SK-N-MC (cell line): ENCODE data around the gene DAPK1.

Experiments used
- DNase-seq: peaks from one replicate; pipeline ENCODE4 v3.0.0-alpha.2; 2011; ENCODE audit warnings: low read depth, low spot score
- H3K27ac ChIP-seq: fragments of 200-600 bp; sonication (generic); 2 replicates; pipeline ENCODE4 v1.5.1; 2016; ENCODE audit warnings: mixed run types
- H3K36me3 ChIP-seq: fragments of 200-600 bp; sonication (generic); 2 replicates; pipeline ENCODE4 v1.6.1; 2017; ENCODE audit warnings: antibody characterized with exemption, low read length, mixed read lengths; ENCODE audit not compliant: insufficient read depth
- H3K4me3 ChIP-seq: fragments of 200-600 bp; sonication (generic); 2 replicates; pipeline ENCODE4 v1.5.1; 2016
- H3K9ac ChIP-seq: fragments of 200-600 bp; sonication (generic); 2 replicates; pipeline ENCODE4 v1.8.0; 2017; ENCODE audit warnings: mixed run types, mixed read lengths; ENCODE audit not compliant: insufficient read length
- H3K9me3 ChIP-seq: fragments of 200-600 bp; sonication (generic); 2 replicates; pipeline ENCODE4 v1.6.1; 2017; ENCODE audit warnings: low read depth, mild to moderate bottlenecking, antibody characterized with exemption, low read length, moderate library complexity, mixed read lengths
- EZH2 ChIP-seq: fragments of 200-600 bp; sonication (generic); IDR thresholded peaks from one replicate; pipeline ENCODE4 v1.6.1; 2017; ENCODE audit warnings: antibody characterized with exemption
- FOXP2 ChIP-seq: optimal IDR thresholded peaks from 2 replicates; pipeline ENCODE3; 2011; ENCODE audit warnings: mild to moderate bottlenecking, moderate library complexity; ENCODE audit not compliant: insufficient read depth; ENCODE audit errors: extremely low read length, control extremely low read depth
- POLR2AphosphoS5 ChIP-seq: IDR thresholded peaks from 2 replicates; pipeline ENCODE4 v1.6.1; 2012; ENCODE audit warnings: mild to moderate bottlenecking, low read depth, low read length, borderline replicate concordance

DAPK1 gene

DNA sequence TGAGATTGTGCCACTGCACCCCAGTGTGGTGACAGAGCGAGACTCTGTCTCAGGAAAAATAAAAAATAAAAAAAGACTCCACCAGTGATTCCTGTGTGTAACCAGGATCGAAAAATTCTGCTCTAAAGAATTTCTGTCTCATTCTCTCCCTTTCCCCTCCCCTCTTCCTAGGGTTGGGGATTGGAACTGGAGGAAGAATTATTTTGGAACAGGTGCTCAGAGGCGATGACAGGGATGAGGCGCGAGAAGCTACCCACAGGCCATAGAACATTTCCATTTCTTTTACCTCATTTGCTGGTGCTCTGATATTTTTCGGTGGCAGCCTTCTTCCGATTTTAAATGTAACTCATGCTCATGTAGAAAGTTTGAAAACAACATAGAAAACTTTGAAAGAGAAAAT is 80.1 kb downstream of the DAPK1 start:
- Histone ChIP-seq H3K9me3 (no peaks in the 10 kb centered on the region), H3K4me3 (no peak overlapping the region), H3K27ac (no peak overlapping the region), H3K36me3 (peaks cover 7% of the 10 kb centered on the region; the same call in 1 of the 2 replicates), H3K9ac (no peak overlapping the region)
- no peak for DNase-seq
- TF ChIP-seq EZH2 (no peak), POLR2AphosphoS5 (no peak), FOXP2 (no peak)

DNA sequence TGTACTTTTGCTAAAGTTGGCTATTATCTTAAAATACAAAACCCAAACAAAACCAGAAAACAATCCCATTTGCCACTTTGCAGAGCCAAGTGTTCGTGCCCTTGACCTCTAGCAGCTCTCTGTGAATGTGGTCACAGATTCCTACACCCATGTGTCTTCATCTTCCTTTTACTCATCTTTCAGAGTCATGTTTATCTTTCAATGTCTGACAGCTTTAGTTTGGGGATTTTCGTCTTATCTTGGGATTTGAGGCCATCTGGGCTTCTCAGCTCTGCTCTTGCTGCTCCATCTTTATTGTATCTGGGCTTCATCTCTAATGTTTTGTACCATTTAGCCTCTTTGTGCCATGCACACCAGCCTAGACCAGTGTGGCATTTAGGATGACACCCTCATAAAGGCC is 81.0 kb downstream of the DAPK1 start:
- DNase-seq, result no peak
- H3K9ac ChIP-seq, result no peak overlapping the region
- no peak overlapping the region for H3K4me3 ChIP-seq
- no peak overlapping the region for H3K27ac ChIP-seq
- no peak for TF ChIP-seq POLR2AphosphoS5
- no peak for TF ChIP-seq FOXP2
- TF ChIP-seq EZH2, result no peak
- 0 out of 2 replicates have a peak, but pooled peaks cover 3% of the 10 kb centered on the region for H3K36me3 ChIP-seq
- H3K9me3 ChIP-seq, result no peaks in the 10 kb centered on the region

DNA sequence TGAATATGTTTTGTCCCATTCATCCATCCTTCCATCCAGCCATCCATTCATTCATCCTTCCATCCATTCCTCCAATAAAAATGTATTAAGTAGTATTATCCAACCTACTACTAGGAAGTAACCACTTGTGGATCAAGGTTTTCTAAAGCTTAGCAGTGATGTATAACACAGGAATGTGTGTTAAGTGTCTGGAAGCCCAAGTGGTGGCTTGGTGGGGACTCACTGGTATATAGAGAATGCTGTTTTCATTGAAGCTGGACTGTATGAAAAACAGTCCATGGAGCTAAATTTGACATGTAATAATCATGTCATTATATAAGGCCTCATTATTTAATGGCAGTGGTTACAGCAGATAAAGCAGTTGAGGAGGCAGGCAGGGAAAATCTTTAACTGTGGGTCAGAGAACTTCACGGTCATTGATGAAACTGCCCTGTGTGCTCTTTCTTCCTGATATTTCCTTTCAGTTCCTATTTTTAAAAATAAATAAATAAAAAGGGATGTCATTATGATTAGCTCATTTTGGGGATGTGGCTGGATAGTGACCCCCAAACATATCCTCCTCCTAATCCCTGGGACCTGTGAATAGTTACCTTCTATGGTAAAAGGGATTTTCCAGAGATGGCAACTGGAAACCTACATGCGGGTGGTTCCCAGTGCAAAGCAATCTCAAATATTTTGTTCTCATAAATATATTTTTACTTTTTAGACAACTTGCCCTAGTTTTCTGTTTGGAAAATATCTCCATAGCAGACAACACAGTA is 82.3 kb downstream of the DAPK1 start:
- DNase-seq, result no peak
- H3K27ac ChIP-seq, result no peak overlapping the region
- TF ChIP-seq FOXP2 (no peak), EZH2 (no peak), POLR2AphosphoS5 (no peak)
- H3K9ac ChIP-seq, result no peak overlapping the region
- H3K36me3 ChIP-seq, result 0 out of 2 replicates have a peak, but pooled peaks cover 3% of the 10 kb centered on the region
- no peak overlapping the region for H3K4me3 ChIP-seq
- no peaks in the 10 kb centered on the region for H3K9me3 ChIP-seq

DNA sequence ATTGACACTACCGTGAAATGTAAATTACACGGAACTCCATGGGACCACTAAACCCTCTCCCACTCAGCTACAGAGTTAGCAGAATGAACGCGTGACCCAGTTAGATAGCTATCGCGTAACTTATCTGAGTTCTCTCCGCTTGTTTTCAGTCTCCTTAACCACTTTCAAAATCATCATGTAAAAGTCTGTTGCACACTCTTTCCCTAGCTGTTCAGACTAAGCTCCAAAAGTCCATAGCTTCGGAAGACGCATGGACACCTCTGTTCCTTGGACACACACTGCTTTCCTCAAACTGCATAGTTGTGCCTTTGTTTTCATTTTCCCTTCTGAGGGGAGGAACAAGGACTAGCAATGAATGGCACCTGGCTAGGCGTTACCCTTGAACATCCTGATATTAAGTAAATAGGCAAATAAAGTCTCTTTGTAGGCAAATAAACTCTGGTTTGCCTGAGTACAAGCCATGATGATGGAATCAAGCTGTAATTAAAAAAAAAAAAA is 83.3 kb downstream of the DAPK1 start:
- TF ChIP-seq FOXP2, result no peak
- TF ChIP-seq POLR2AphosphoS5, result no peak
- TF ChIP-seq EZH2, result no peak
- no peak overlapping the region for H3K9ac ChIP-seq
- peak overlapping the region; percentile 75; the same call in 1 of the 2 replicates for H3K27ac ChIP-seq
- no peak for DNase-seq
- no peaks in the 10 kb centered on the region for H3K9me3 ChIP-seq
- H3K4me3 ChIP-seq, result peak overlapping the region; percentile 40; the same call in 1 of the 2 replicates
- 0 out of 2 replicates have a peak, but pooled peaks cover 3% of the 10 kb centered on the region for H3K36me3 ChIP-seq

DNA sequence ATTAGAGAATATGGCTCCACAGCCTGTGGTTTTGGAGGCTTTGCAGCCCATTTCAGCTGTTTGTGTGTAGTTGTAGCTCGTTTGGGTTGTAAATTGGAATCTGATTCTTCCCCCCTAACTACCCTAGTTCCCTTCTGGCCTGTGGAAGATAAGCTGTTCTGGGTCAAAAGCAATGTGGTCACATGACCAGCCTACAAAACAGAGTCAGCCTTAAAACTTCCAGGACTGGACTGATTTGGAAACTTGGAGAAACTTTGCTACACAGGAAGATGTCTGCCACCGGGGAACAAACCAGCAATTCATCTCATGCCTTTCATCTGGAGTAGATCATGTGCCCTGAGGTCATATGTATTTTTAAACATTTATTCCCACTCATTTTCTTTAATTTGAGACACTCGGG is 83.8 kb downstream of the DAPK1 start:
- TF ChIP-seq EZH2 (no peak), FOXP2 (no peak), POLR2AphosphoS5 (no peak)
- DNase-seq, result no peak
- peak overlapping the region; percentile 75 for H3K27ac ChIP-seq

DNA sequence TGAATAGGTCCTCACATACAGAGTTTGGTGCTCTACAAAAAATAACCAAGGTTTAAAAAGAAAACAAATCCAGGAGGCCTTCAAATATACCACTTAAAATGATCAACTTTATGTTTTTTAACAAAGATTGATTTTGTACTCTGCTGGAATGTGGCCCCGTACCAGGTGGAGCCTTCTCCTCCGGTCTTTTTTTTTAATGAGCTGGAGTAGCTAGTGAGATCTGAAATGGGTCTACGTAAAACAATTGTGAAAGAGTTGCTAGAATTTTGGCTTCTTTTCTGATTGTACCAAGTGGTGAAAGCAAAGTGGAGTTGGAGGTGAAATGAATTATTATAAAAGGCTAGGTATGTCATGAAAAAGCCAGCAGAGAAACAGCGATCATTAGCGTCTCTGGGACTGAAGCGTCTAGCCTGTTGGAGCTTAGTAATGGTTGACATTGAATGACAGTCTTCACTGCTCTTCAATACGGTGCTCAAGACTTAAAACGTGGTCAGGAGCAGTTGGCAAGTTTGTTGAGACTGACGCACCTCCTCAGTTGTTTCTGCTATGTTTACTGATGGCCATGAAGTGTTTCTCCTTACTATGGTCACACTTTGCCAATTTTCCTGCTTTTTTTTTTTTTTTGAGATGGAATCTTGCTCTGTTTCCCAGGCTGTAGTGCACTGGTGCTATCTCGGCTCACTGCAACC is 84.4 kb downstream of the DAPK1 start:
- Histone ChIP-seq H3K9ac (no peak overlapping the region), H3K36me3 (0 out of 2 replicates have a peak, but pooled peaks cover 3% of the 10 kb centered on the region), H3K4me3 (peak overlapping the region; percentile 40; the same call in 1 of the 2 replicates), H3K27ac (peak overlapping the region; percentile 75), H3K9me3 (no peaks in the 10 kb centered on the region)
- TF ChIP-seq POLR2AphosphoS5 (no peak), FOXP2 (no peak), EZH2 (no peak)
- DNase-seq, result no peak

More for the DNA sequence above, 83.8 kb downstream of the DAPK1 start:
- 0 out of 2 replicates have a peak, but pooled peaks cover 3% of the 10 kb centered on the region for H3K36me3 ChIP-seq
- H3K9ac ChIP-seq, result no peak overlapping the region
- H3K9me3 ChIP-seq, result no peaks in the 10 kb centered on the region
- peak overlapping the region; percentile 40 for H3K4me3 ChIP-seq

DNA sequence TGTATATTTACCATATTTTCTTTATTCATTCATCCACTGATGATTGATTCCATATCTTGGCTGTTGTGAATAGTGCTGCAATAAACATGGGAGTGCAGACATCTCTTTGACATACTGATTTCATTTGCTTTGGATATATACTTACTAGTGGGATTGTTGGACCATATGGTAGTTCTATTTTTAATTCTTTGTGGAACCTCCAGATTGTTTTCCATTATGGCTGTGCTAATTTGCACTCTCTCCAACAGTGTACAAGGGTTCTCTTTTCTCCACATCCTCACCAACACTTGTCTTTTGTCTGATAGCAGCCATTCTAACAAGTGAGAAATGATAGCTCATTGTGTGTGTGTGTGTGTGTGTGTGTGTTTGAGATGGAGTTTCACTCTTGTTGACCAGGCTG is 86.7 kb downstream of the DAPK1 start:
- H3K4me3 ChIP-seq, result no peak overlapping the region
- no peaks in the 10 kb centered on the region for H3K9me3 ChIP-seq
- no peak for DNase-seq
- no peak overlapping the region for H3K27ac ChIP-seq
- H3K36me3 ChIP-seq, result 0 out of 2 replicates have a peak, but pooled peaks cover 3% of the 10 kb centered on the region
- TF ChIP-seq EZH2 (no peak), FOXP2 (no peak), POLR2AphosphoS5 (no peak)
- H3K9ac ChIP-seq, result no peak overlapping the region

DNA sequence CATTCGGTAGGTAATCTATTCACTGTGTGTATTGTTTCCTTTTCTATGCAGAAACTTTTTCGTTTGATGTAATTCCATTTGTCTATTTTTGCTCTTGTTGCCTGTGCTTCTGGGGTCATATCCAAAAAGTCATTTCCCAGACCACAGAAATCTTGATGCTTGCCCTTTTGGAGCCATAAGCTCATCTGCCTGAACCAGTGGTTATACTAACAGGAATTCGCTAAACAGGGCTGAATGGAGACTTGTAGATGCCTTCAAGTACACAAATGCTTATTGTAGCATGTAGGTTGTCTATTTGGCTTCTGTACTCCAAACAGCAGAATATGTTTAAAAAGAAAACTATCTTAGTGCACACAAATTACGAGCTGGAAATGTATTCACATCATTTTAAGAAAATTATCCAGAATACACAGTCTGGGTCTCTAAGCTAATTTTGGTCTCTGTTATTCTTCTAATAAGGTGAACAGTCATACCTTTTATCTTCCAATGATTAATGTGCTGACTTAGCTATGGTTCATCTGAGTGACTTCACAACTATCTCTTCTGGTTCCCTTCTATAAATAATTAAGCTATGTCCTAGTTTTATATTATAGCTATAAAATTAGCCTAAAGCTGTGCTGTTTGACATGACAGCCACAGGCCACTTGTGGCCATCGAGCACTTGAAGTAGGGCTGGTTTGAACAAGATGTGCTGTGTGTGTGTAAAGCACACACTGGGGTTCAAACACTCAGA is 87.6 kb downstream of the DAPK1 start:
- no peaks in the 10 kb centered on the region for H3K9me3 ChIP-seq
- no peak for DNase-seq
- 0 out of 2 replicates have a peak, but pooled peaks cover 3% of the 10 kb centered on the region for H3K36me3 ChIP-seq
- no peak for TF ChIP-seq POLR2AphosphoS5
- no peak overlapping the region for H3K27ac ChIP-seq
- no peak overlapping the region for H3K4me3 ChIP-seq
- H3K9ac ChIP-seq, result no peak overlapping the region
